ENCODE measurements around the gene SPIC. TPM values are rescaled to one million over a fixed set of nuclear protein-coding genes. Genes with fewer than 3 reads are reported as not detected.
"Not testable (repeated sequence)": the region's sequence is repeated elsewhere in the genome, so short reads cannot be mapped to it uniquely, and the experiment has no call there.

The SPIC gene
- total RNA-seq, 1 donor from 2014 or later, result not detected

- no peaks in the 10 kb centered on the region for H3K27me3 ChIP-seq
- no peak overlapping the region for H3K27ac ChIP-seq
- no peaks in the 10 kb centered on the region for H3K4me1 ChIP-seq
- ATAC-seq (peak; percentile 21), DNase-seq (no peak)
- intact Hi-C loops (cut with DNase I), result no loop called here
- no peaks in the 10 kb centered on the region for H3K9me3 ChIP-seq
- no peaks in the 10 kb centered on the region for H3K36me3 ChIP-seq
- TF ChIP-seq CTCF (IDR thresholded peaks at IDR 0.05), result no peak
- no peak overlapping the region for H3K4me3 ChIP-seq
These were observed 19.5 kb upstream of the SPIC start for GRCh38 chr12:101455685-101456084.

- H3K27me3 ChIP-seq, result no peaks in the 10 kb centered on the region
- H3K9me3 ChIP-seq, result no peaks in the 10 kb centered on the region
- DNase-seq (no peak), ATAC-seq (no peak)
- intact Hi-C loops (cut with DNase I), result no loop called here
- no peak overlapping the region for H3K4me3 ChIP-seq
- H3K4me1 ChIP-seq, result no peaks in the 10 kb centered on the region
- TF ChIP-seq CTCF (IDR thresholded peaks at IDR 0.05), result no peak
- no peaks in the 10 kb centered on the region for H3K36me3 ChIP-seq
- H3K27ac ChIP-seq, result no peak overlapping the region
These were observed 15.3 kb upstream of the SPIC start for GRCh38 chr12:101459642-101460346.

- TF ChIP-seq CTCF (IDR thresholded peaks at IDR 0.05), result no peak
- Histone ChIP-seq H3K27me3 (no peaks in the 10 kb centered on the region), H3K4me1 (no peaks in the 10 kb centered on the region), H3K27ac (no peak overlapping the region), H3K9me3 (no peaks in the 10 kb centered on the region), H3K4me3 (no peak overlapping the region), H3K36me3 (no peaks in the 10 kb centered on the region)
- DNase-seq (no peak), ATAC-seq (no peak)
- intact Hi-C loops (cut with DNase I), result no loop called here
These were observed 6.2 kb upstream of the SPIC start for GRCh38 chr12:101468948-101469347.

GRCh38 chr12:101470939-101471338 is 4.2 kb upstream of the SPIC start:
- Histone ChIP-seq H3K27me3 (no peaks in the 10 kb centered on the region), H3K4me1 (no peaks in the 10 kb centered on the region), H3K36me3 (no peaks in the 10 kb centered on the region), H3K4me3 (no peak overlapping the region), H3K9me3 (no peaks in the 10 kb centered on the region), H3K27ac (no peak overlapping the region)
- ATAC-seq, result no peak
- TF ChIP-seq CTCF (IDR thresholded peaks at IDR 0.05), result no peak
- intact Hi-C loops (cut with DNase I), result no loop called here
- DNase-seq, result no peak

- ATAC-seq, result not testable (repeated sequence)
These were observed 3.3 kb upstream of the SPIC start for GRCh38 chr12:101471878-101472277.

GRCh38 chr12:101474248-101474647 is 888 bp upstream of the SPIC start:
- no peaks in the 10 kb centered on the region for H3K36me3 ChIP-seq
- no peak for TF ChIP-seq CTCF (IDR thresholded peaks at IDR 0.05)
- no peak for DNase-seq
- H3K4me3 ChIP-seq, result no peak overlapping the region
- H3K9me3 ChIP-seq, result no peaks in the 10 kb centered on the region
- ATAC-seq, result no peak
- H3K4me1 ChIP-seq, result no peaks in the 10 kb centered on the region
- no peaks in the 10 kb centered on the region for H3K27me3 ChIP-seq
- intact Hi-C loops (cut with DNase I), result no loop called here
- no peak overlapping the region for H3K27ac ChIP-seq

More at GRCh38 chr12:101471878-101472277, 3.3 kb upstream of the SPIC start:
- H3K4me3 ChIP-seq; DNase-seq; intact Hi-C loops (cut with DNase I); H3K27me3 ChIP-seq; H3K4me1 ChIP-seq; H3K36me3 ChIP-seq; H3K9me3 ChIP-seq; H3K27ac ChIP-seq: not testable (repeated sequence)
